Measurements from ENCODE around the gene SLC35A3. TPM values are rescaled to one million over a fixed set of nuclear protein-coding genes. Genes with fewer than 3 reads are reported as not detected.

Gene SLC35A3
- total RNA-seq, 1 donor from 2014 or later, result 38.9 TPM

GRCh38 chr1:100070201-100070939, 100.6 kb downstream of the SLC35A3 start:
- H3K4me1 ChIP-seq, result no peaks in the 10 kb centered on the region
- DNase-seq (ENCODE audit: low spot score), result no peak
- H3K9ac ChIP-seq, result no peak overlapping the region
- H3K27ac ChIP-seq, result no peak overlapping the region
- H3K4me2 ChIP-seq, result no peak overlapping the region
- H3K9me3 Mint-ChIP-seq, result no peaks in the 10 kb centered on the region
- peaks cover 4% of the 10 kb centered on the region for H3K27me3 Mint-ChIP-seq (ENCODE audit: insufficient read depth, low read depth)
- no peaks in the 10 kb centered on the region for H3F3A ChIP-seq (ENCODE audit: low read depth)
- H3K9me3 ChIP-seq (ENCODE audit: low read depth), result no peaks in the 10 kb centered on the region
- H3K4me3 Mint-ChIP-seq, result no peak overlapping the region
- H3K27me3 ChIP-seq, result no peaks in the 10 kb centered on the region
- peaks cover 56% of the 10 kb centered on the region for H3K36me3 Mint-ChIP-seq
- peaks cover 29% of the 10 kb centered on the region for H3K36me3 ChIP-seq
- peaks cover 3% of the 10 kb centered on the region for H3K79me2 ChIP-seq (ENCODE audit: low read depth)
- no peaks in the 10 kb centered on the region for H4K20me1 ChIP-seq (ENCODE audit: low read depth)
- no peak overlapping the region for H3K27ac Mint-ChIP-seq
- no peak overlapping the region for H3K4me3 ChIP-seq
- no peak overlapping the region for H2AFZ ChIP-seq (replicated peaks)
- no peaks in the 10 kb centered on the region for H3K4me1 Mint-ChIP-seq
- TF ChIP-seq EZH2 (IDR thresholded peaks at IDR 0.05), result no peak
- no peak for TF ChIP-seq CTCF (IDR thresholded peaks at IDR 0.05)
- no peak for TF ChIP-seq EZH2phosphoT487 (IDR thresholded peaks at IDR 0.05)

- Histone ChIP-seq H3K9ac (no peak overlapping the region), H3K9me3 (ENCODE audit: low read depth) (no peaks in the 10 kb centered on the region), H2AFZ (replicated peaks) (no peak overlapping the region), H3K36me3 (peaks cover 17% of the 10 kb centered on the region), H3K27me3 (no peaks in the 10 kb centered on the region), H3K27ac (no peak overlapping the region), H3K79me2 (ENCODE audit: low read depth) (no peaks in the 10 kb centered on the region), H3K4me1 (no peaks in the 10 kb centered on the region), H3K4me2 (no peak overlapping the region), H4K20me1 (ENCODE audit: low read depth) (no peaks in the 10 kb centered on the region), H3F3A (ENCODE audit: low read depth) (no peaks in the 10 kb centered on the region), H3K4me3 (no peak overlapping the region)
- Mint-ChIP-seq H3K27ac (no peak overlapping the region), H3K4me3 (no peak overlapping the region), H3K27me3 (ENCODE audit: insufficient read depth, low read depth) (peaks cover 4% of the 10 kb centered on the region), H3K9me3 (no peaks in the 10 kb centered on the region), H3K4me1 (peaks cover 7% of the 10 kb centered on the region), H3K36me3 (peaks cover 49% of the 10 kb centered on the region)
- no peak for DNase-seq (ENCODE audit: low spot score)
- TF ChIP-seq CTCF (IDR thresholded peaks at IDR 0.05) (no peak), EZH2phosphoT487 (IDR thresholded peaks at IDR 0.05) (no peak), EZH2 (IDR thresholded peaks at IDR 0.05) (no peak)
Measured at GRCh38 chr1:100073531-100073930, 103.7 kb downstream of the SLC35A3 start.

GRCh38 chr1:100074604-100075395, 105.0 kb downstream of the SLC35A3 start:
- Histone ChIP-seq H3K9ac (no peak overlapping the region), H3K36me3 (peaks cover 13% of the 10 kb centered on the region), H3K4me1 (no peaks in the 10 kb centered on the region), H3K79me2 (ENCODE audit: low read depth) (no peaks in the 10 kb centered on the region), H3F3A (ENCODE audit: low read depth) (no peaks in the 10 kb centered on the region), H3K4me2 (no peak overlapping the region), H3K27me3 (no peaks in the 10 kb centered on the region), H3K4me3 (no peak overlapping the region), H3K27ac (no peak overlapping the region), H2AFZ (replicated peaks) (no peak overlapping the region), H4K20me1 (ENCODE audit: low read depth) (no peaks in the 10 kb centered on the region), H3K9me3 (ENCODE audit: low read depth) (no peaks in the 10 kb centered on the region)
- Mint-ChIP-seq H3K9me3 (no peaks in the 10 kb centered on the region), H3K4me3 (no peak overlapping the region), H3K27me3 (ENCODE audit: insufficient read depth, low read depth) (peaks cover 4% of the 10 kb centered on the region), H3K36me3 (peaks cover 42% of the 10 kb centered on the region), H3K4me1 (peaks cover 7% of the 10 kb centered on the region), H3K27ac (no peak overlapping the region)
- DNase-seq (ENCODE audit: low spot score), result no peak
- TF ChIP-seq EZH2phosphoT487 (IDR thresholded peaks at IDR 0.05), result no peak
- no peak for TF ChIP-seq CTCF (IDR thresholded peaks at IDR 0.05)
- TF ChIP-seq EZH2 (IDR thresholded peaks at IDR 0.05), result no peak

Measured in neural progenitor cell (in vitro differentiated cells).